Activated B cell treated with CpG ODN at 0.5 μM for 24 hours (primary cell): ENCODE data around the gene CDC16. TPM values are rescaled to one million over a fixed set of nuclear protein-coding genes. Genes with fewer than 3 reads are reported as not detected.

ENCODE experiments used
- ATAC-seq: fragments of 200-7000 bp; cut with Tn5 transposase; one replicate; pipeline ENCODE4 v1.10.0; 2021; ENCODE audit warnings: low read depth, mild to moderate bottlenecking, moderate library complexity
- CTCF ChIA-PET: fragments of 350-600 bp; sonication (Branson Sonifier 250); formaldehyde crosslinking; loops from one replicate; lab custom pipeline; 2021; ENCODE audit warnings: antibody characterized with exemption; lab: Charles Lee
- POLR2A ChIA-PET: fragments of 350-600 bp; sonication (Branson Sonifier 250); formaldehyde crosslinking; loops from one replicate; lab custom pipeline; 2021; ENCODE audit warnings: antibody characterized with exemption; lab: Charles Lee
- DNase-seq: peaks from one replicate; pipeline ENCODE4 v3.0.0; 2022
- H3K27ac Mint-ChIP-seq: one replicate; pipeline ENCODE4 v1.8.0; 2020; ENCODE audit warnings: mixed read lengths
- H3K27me3 Mint-ChIP-seq: one replicate; pipeline ENCODE4 v1.8.0; 2021; ENCODE audit warnings: mixed read lengths
- H3K36me3 Mint-ChIP-seq: one replicate; pipeline ENCODE4 v1.8.0; 2021; ENCODE audit warnings: low read depth, mixed read lengths
- H3K4me1 Mint-ChIP-seq: one replicate; pipeline ENCODE4 v1.8.0; 2021; ENCODE audit warnings: mixed read lengths
- H3K4me3 Mint-ChIP-seq: one replicate; pipeline ENCODE4 v1.8.0; 2020; ENCODE audit warnings: mild to moderate bottlenecking, mixed read lengths
- H3K9me3 Mint-ChIP-seq: one replicate; pipeline ENCODE4 v1.8.0; 2020; ENCODE audit warnings: mixed read lengths
- CTCF ChIP-seq: fragments of 200-600 bp; IDR thresholded peaks from one replicate; pipeline ENCODE4 v1.8.0; 2022; ENCODE audit warnings: antibody characterized with exemption, mild to moderate bottlenecking
- intact Hi-C: fragments of 100-400 bp; cut with micrococcal nuclease; formaldehyde crosslinking; loops from one replicate; pipeline ENCODE4 v1.15.1; 2024
- total RNA-seq: library from RNA; stranded (reverse); gene quantifications from 2 replicates; pipeline ENCODE4 v1.2.3, GENCODE V29; 2022

The CDC16 gene
- total RNA-seq, 1 donor from 2014 or later: 98.0 TPM

GRCh38 chr13:114311387-114311786, 76.7 kb downstream of the CDC16 start:
- Mint-ChIP-seq H3K4me1 (peaks cover 30% of the 10 kb centered on the region), H3K27me3 (no peaks in the 10 kb centered on the region), H3K9me3 (no peaks in the 10 kb centered on the region), H3K36me3 (peaks cover 18% of the 10 kb centered on the region), H3K27ac (peak overlapping the region; percentile 6), H3K4me3 (no peak overlapping the region)
- POLR2A ChIA-PET: interaction anchor here (1.8 kb wide), 1 partner anchor 29 kb away, joined by 6 read pairs; the partner anchor contains the start of gene UPF3A
- CTCF ChIA-PET: interaction anchor here (1.7 kb wide), 1 partner anchor 30 kb away, joined by 4 read pairs; the partner anchor contains the start of gene UPF3A
- TF ChIP-seq CTCF: no peak
- ATAC-seq (no peak), DNase-seq (no peak)
- intact Hi-C loops: no loop called here

DNA sequence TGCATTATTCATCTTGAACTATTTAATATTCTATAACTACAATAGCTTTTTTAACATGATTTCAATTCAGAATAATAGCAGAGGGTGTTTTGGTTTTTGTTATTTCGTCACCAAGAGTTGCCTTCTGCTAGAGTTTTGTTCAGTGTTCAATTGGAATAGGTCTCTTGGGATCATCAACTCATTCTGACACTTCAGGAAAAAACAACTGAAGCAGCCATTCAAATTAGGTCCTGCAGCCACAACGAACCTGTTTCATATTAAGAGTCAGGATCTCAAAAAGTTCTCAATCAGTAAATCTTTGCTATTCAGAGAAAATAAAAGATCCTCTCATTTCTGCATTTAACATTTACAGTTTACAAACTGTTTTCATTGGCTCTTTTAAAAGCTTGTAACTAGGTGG, 77.2 kb downstream of the CDC16 start:
- H3K27me3 Mint-ChIP-seq: no peaks in the 10 kb centered on the region
- intact Hi-C loops: no loop called here
- H3K36me3 Mint-ChIP-seq: peaks cover 13% of the 10 kb centered on the region
- H3K4me3 Mint-ChIP-seq: no peak overlapping the region
- H3K9me3 Mint-ChIP-seq: no peaks in the 10 kb centered on the region
- ChIA-PET CTCF (interaction anchor here (1.7 kb wide), 1 partner anchor 30 kb away, joined by 4 read pairs; the partner anchor contains the start of gene UPF3A), POLR2A (interaction anchor here (1.8 kb wide), 1 partner anchor 30 kb away, joined by 6 read pairs; the partner anchor contains the start of gene UPF3A)
- H3K4me1 Mint-ChIP-seq: peaks cover 34% of the 10 kb centered on the region
- H3K27ac Mint-ChIP-seq: peak overlapping the region; percentile 6
- no peak for DNase-seq
- ATAC-seq: no peak
- no peak for TF ChIP-seq CTCF

- H3K4me3 Mint-ChIP-seq: peak overlapping the region; percentile 89
- ChIA-PET POLR2A (interaction anchor here (0.6 to 1.7 kb wide), 4 partner anchors 21 to 1104 kb away, joined by 3 to 22 read pairs (median 4); partner anchors contain the start of genes CUL4A and UPF3A), CTCF (no interaction called here)
- H3K9me3 Mint-ChIP-seq: no peaks in the 10 kb centered on the region
- peak overlapping the region; percentile 94 for H3K27ac Mint-ChIP-seq
- intact Hi-C loops: no loop called here
- H3K4me1 Mint-ChIP-seq: peaks cover 44% of the 10 kb centered on the region
- peaks cover 10% of the 10 kb centered on the region for H3K36me3 Mint-ChIP-seq
- TF ChIP-seq CTCF: no peak
- H3K27me3 Mint-ChIP-seq: no peaks in the 10 kb centered on the region
- DNase-seq: no peak
- ATAC-seq: peak; percentile 13
Measured at GRCh38 chr13:114313061-114313860, 78.6 kb downstream of the CDC16 start.

GRCh38 chr13:114314074-114314912, 79.6 kb downstream of the CDC16 start, which contains the start of gene CHAMP1:
Gene CHAMP1 (plus strand): TSS chr13:114314503. CDS start chr13:114323843, 9,340 bp downstream.
- Mint-ChIP-seq H3K4me1 (peaks cover 53% of the 10 kb centered on the region), H3K27me3 (no peaks in the 10 kb centered on the region), H3K36me3 (peaks cover 16% of the 10 kb centered on the region), H3K27ac (peak within 1 kb of the TSS; percentile 94), H3K4me3 (peak within 1 kb of the TSS; percentile 89), H3K9me3 (no peaks in the 10 kb centered on the region)
- ATAC-seq (peak; percentile 83), DNase-seq (peak; percentile 91)
- intact Hi-C loops: loop anchor here (1.0 kb wide), 2 partner anchors 33 to 79 kb away; partner anchors contain the start of gene UPF3A
- ChIA-PET CTCF (no interaction called here), POLR2A (interaction anchor here (1.1 to 1.7 kb wide), 3 partner anchors 19 to 33 kb away, joined by 3 to 22 read pairs (median 9); partner anchors contain the start of gene UPF3A)
- no peak for TF ChIP-seq CTCF
